ENCODE results near the gene CRBN. TPM values are rescaled to one million over a fixed set of nuclear protein-coding genes. Genes with fewer than 3 reads are reported as not detected.

CRBN gene
- total RNA-seq, 1 experiment from 2014 or later, result 31.2 TPM

DNA sequence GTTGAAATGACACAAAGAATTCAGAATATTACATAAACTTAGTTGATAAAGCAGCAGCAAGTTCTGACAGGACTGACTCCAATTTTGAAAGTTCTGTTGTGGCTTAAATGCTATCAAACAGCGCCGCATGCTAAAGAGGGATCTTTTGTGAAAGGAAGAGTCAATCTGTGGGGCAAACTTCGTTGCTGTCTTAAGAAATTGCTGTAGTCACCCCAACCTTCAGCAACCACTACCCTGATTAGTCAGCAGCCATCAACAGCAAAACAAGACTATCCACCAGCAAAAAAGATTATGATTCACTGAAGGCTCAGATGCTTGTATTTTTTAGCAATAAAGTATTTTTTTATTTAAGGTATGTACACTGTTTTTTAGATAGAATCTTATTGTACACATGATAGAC lies 14.2 kb downstream of the CRBN start:
- Histone ChIP-seq H3K9ac (ENCODE audit: low read length) (no peak overlapping the region), H3K4me3 (ENCODE audit: low read length) (no peak overlapping the region), H3F3A (ENCODE audit: low read length, unreplicated experiment) (no peaks in the 10 kb centered on the region), H3K36me3 (ENCODE audit: low read depth, low read length) (peaks cover 51% of the 10 kb centered on the region), H3K4me1 (ENCODE audit: insufficient read depth, low read length) (no peaks in the 10 kb centered on the region), H3K27me3 (ENCODE audit: low read length) (no peaks in the 10 kb centered on the region), H4K20me1 (ENCODE audit: low read length) (no peaks in the 10 kb centered on the region), H3K4me2 (ENCODE audit: low read length) (no peak overlapping the region), H3K9me3 (ENCODE audit: low read length) (no peaks in the 10 kb centered on the region), H3K27ac (ENCODE audit: low read length) (no peak overlapping the region), H3K79me2 (ENCODE audit: low read length) (no peaks in the 10 kb centered on the region), H2AFZ (ENCODE audit: low read length) (no peak overlapping the region), H3K9me2 (replicated peaks; ENCODE audit: low read length) (no peaks in the 10 kb centered on the region)
- POLR2A ChIA-PET (ENCODE audit: unreplicated experiment), result no interaction called here
- no TSS peak for BruUV-seq (replicated peaks)
- intact Hi-C loops (cut with micrococcal nuclease), result loop anchor here (5.0 kb wide), 1 partner anchor 148 kb away; no protein-coding TSS in a partner anchor
- no peak for ATAC-seq
- CTCF ChIA-PET, result no interaction called here
- no peak for TF ChIP-seq EZH2phosphoT487 (IDR thresholded peaks at IDR 0.05; ENCODE audit: borderline replicate concordance, low read length)
- no peak for TF ChIP-seq EZH2 (IDR thresholded peaks at IDR 0.05; ENCODE audit: low read length, unreplicated experiment)
- TF ChIP-seq, protein P1, sequence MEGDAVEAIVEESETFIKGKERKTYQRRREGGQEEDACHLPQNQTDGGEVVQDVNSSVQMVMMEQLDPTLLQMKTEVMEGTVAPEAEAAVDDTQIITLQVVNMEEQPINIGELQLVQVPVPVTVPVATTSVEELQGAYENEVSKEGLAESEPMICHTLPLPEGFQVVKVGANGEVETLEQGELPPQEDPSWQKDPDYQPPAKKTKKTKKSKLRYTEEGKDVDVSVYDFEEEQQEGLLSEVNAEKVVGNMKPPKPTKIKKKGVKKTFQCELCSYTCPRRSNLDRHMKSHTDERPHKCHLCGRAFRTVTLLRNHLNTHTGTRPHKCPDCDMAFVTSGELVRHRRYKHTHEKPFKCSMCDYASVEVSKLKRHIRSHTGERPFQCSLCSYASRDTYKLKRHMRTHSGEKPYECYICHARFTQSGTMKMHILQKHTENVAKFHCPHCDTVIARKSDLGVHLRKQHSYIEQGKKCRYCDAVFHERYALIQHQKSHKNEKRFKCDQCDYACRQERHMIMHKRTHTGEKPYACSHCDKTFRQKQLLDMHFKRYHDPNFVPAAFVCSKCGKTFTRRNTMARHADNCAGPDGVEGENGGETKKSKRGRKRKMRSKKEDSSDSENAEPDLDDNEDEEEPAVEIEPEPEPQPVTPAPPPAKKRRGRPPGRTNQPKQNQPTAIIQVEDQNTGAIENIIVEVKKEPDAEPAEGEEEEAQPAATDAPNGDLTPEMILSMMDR (conservative IDR thresholded peaks at IDR 0.05; ENCODE audit: low read depth, low read length), result no peak
- no peak for DNase-seq

DNA sequence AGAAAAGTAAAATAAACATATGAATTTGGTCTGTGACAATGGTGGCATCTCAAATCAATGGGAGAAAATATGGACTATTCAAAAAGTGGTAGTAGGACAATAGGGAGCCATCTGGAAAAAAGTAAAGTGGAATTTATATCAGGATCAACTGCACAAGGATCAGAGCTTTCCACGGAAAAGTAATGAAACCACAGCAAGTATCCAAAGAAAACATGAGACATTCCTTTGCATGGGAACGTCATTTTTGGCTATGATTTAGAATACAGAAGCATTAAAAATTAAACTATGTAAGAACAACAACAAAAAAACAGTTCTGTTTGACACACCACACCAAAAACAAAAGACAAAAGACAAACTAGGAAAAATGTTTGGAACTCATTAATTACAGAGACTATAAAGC lies 18.7 kb downstream of the CRBN start:
- H2AFZ ChIP-seq (ENCODE audit: low read length), result no peak overlapping the region
- CTCF ChIA-PET, result no interaction called here
- H3K79me2 ChIP-seq (ENCODE audit: low read length), result no peaks in the 10 kb centered on the region
- no peak for DNase-seq
- no TSS peak for BruUV-seq (replicated peaks)
- no peaks in the 10 kb centered on the region for H3F3A ChIP-seq (ENCODE audit: low read length, unreplicated experiment)
- POLR2A ChIA-PET (ENCODE audit: unreplicated experiment), result no interaction called here
- H3K9me2 ChIP-seq (replicated peaks; ENCODE audit: low read length), result no peaks in the 10 kb centered on the region
- TF ChIP-seq EZH2 (IDR thresholded peaks at IDR 0.05; ENCODE audit: low read length, unreplicated experiment), result no peak
- TF ChIP-seq EZH2phosphoT487 (IDR thresholded peaks at IDR 0.05; ENCODE audit: borderline replicate concordance, low read length), result no peak
- TF ChIP-seq, protein P1 (conservative IDR thresholded peaks at IDR 0.05; ENCODE audit: low read depth, low read length), result no peak
- H3K4me1 ChIP-seq (ENCODE audit: insufficient read depth, low read length), result no peaks in the 10 kb centered on the region
- no peaks in the 10 kb centered on the region for H4K20me1 ChIP-seq (ENCODE audit: low read length)
- no peaks in the 10 kb centered on the region for H3K9me3 ChIP-seq (ENCODE audit: low read length)
- no peak overlapping the region for H3K27ac ChIP-seq (ENCODE audit: low read length)
- no peak overlapping the region for H3K9ac ChIP-seq (ENCODE audit: low read length)
- H3K4me2 ChIP-seq (ENCODE audit: low read length), result no peak overlapping the region
- H3K4me3 ChIP-seq (ENCODE audit: low read length), result no peak overlapping the region
- H3K36me3 ChIP-seq (ENCODE audit: low read depth, low read length), result peaks cover 42% of the 10 kb centered on the region
- intact Hi-C loops (cut with micrococcal nuclease), result no loop called here
- no peaks in the 10 kb centered on the region for H3K27me3 ChIP-seq (ENCODE audit: low read length)
- no peak for ATAC-seq

DNA sequence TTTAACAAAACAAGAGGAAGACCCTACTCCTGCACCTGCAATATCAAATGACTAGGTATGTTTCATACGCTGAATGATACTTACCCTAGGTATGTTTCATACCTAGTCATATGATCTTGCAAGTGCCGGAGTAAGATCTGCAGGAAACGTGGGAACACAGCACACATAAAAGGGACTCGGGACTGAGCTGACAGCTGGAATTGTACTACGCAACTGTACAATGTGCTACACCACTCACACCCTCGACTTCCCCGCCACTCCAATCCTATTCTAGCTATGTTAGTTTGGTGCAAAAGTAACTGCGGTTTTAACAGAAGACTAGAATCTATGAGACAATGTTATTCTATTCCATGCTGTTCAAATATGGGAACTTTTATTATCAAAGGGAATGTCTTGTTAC lies 22.0 kb downstream of the CRBN start:
- no peak overlapping the region for H3K4me3 ChIP-seq (ENCODE audit: low read length)
- no peaks in the 10 kb centered on the region for H4K20me1 ChIP-seq (ENCODE audit: low read length)
- no peak overlapping the region for H3K4me2 ChIP-seq (ENCODE audit: low read length)
- no peak overlapping the region for H3K9ac ChIP-seq (ENCODE audit: low read length)
- BruUV-seq (replicated peaks), result no TSS peak
- no peaks in the 10 kb centered on the region for H3K27me3 ChIP-seq (ENCODE audit: low read length)
- no peak overlapping the region for H3K27ac ChIP-seq (ENCODE audit: low read length)
- intact Hi-C loops (cut with micrococcal nuclease), result no loop called here
- H3K9me2 ChIP-seq (replicated peaks; ENCODE audit: low read length), result no peaks in the 10 kb centered on the region
- H2AFZ ChIP-seq (ENCODE audit: low read length), result no peak overlapping the region
- POLR2A ChIA-PET (ENCODE audit: unreplicated experiment), result no interaction called here
- TF ChIP-seq EZH2phosphoT487 (IDR thresholded peaks at IDR 0.05; ENCODE audit: borderline replicate concordance, low read length), result no peak
- no peak for TF ChIP-seq EZH2 (IDR thresholded peaks at IDR 0.05; ENCODE audit: low read length, unreplicated experiment)
- TF ChIP-seq, protein P1 (conservative IDR thresholded peaks at IDR 0.05; ENCODE audit: low read depth, low read length), result no peak
- no peaks in the 10 kb centered on the region for H3K4me1 ChIP-seq (ENCODE audit: insufficient read depth, low read length)
- no peaks in the 10 kb centered on the region for H3K9me3 ChIP-seq (ENCODE audit: low read length)
- ATAC-seq, result no peak
- no peaks in the 10 kb centered on the region for H3K79me2 ChIP-seq (ENCODE audit: low read length)
- CTCF ChIA-PET, result no interaction called here
- no peak for DNase-seq
- H3K36me3 ChIP-seq (ENCODE audit: low read depth, low read length), result peaks cover 47% of the 10 kb centered on the region
- H3F3A ChIP-seq (ENCODE audit: low read length, unreplicated experiment), result no peaks in the 10 kb centered on the region
